ENCODE measurements around the gene INHBE.
"Not testable (repeated sequence)": the region's sequence is repeated elsewhere in the genome, so short reads cannot be mapped to it uniquely, and the experiment has no call there.

The INHBE gene

GRCh38 chr12:57487597-57488401 lies 32.7 kb downstream of the INHBE start, which contains the start of gene MARS1:
Gene MARS1 (plus strand): TSS chr12:57488068. CDS start chr12:57488091, 23 bp downstream.
- Mint-ChIP-seq H3K4me3 (peak within 1 kb of the TSS; percentile 90), H3K27ac (peak within 1 kb of the TSS; percentile 98), H3K27me3 (no peaks in the 10 kb centered on the region), H3K36me3 (peaks cover 15% of the 10 kb centered on the region), H3K4me1 (ENCODE audit: low read depth) (peaks cover 31% of the 10 kb centered on the region), H3K9me3 (ENCODE audit: low read depth) (no peaks in the 10 kb centered on the region)

- Mint-ChIP-seq H3K4me1 (ENCODE audit: low read depth) (peaks cover 28% of the 10 kb centered on the region), H3K4me3 (peak overlapping the region; percentile 90), H3K36me3 (peaks cover 17% of the 10 kb centered on the region), H3K27me3 (no peaks in the 10 kb centered on the region), H3K9me3 (ENCODE audit: low read depth) (no peaks in the 10 kb centered on the region), H3K27ac (peak overlapping the region; percentile 98)
Measured at GRCh38 chr12:57488402-57489156, 33.5 kb downstream of the INHBE start.

- peaks cover 17% of the 10 kb centered on the region for H3K36me3 Mint-ChIP-seq
- H3K9me3 Mint-ChIP-seq (ENCODE audit: low read depth), result no peaks in the 10 kb centered on the region
- H3K27me3 Mint-ChIP-seq, result no peaks in the 10 kb centered on the region
- H3K4me1 Mint-ChIP-seq (ENCODE audit: low read depth), result peaks cover 28% of the 10 kb centered on the region
- peak overlapping the region; percentile 90 for H3K4me3 Mint-ChIP-seq
- H3K27ac Mint-ChIP-seq, result peak overlapping the region; percentile 98
Measured at GRCh38 chr12:57489157-57489641, 34.1 kb downstream of the INHBE start.

GRCh38 chr12:57490126-57490525 lies 35.0 kb downstream of the INHBE start:
- Mint-ChIP-seq H3K27me3 (no peaks in the 10 kb centered on the region), H3K4me3 (peak overlapping the region; percentile 90), H3K4me1 (ENCODE audit: low read depth) (peaks cover 28% of the 10 kb centered on the region), H3K9me3 (ENCODE audit: low read depth) (no peaks in the 10 kb centered on the region), H3K27ac (no peak overlapping the region), H3K36me3 (peaks cover 17% of the 10 kb centered on the region)

- Mint-ChIP-seq H3K27me3 (no peaks in the 10 kb centered on the region), H3K4me1 (ENCODE audit: low read depth) (peaks cover 28% of the 10 kb centered on the region), H3K9me3 (ENCODE audit: low read depth) (no peaks in the 10 kb centered on the region), H3K4me3 (peak overlapping the region; percentile 66), H3K27ac (peak overlapping the region; percentile 76), H3K36me3 (peaks cover 17% of the 10 kb centered on the region)
Measured at GRCh38 chr12:57491393-57492280, 36.5 kb downstream of the INHBE start.

- H3K4me3 Mint-ChIP-seq; H3K27me3 Mint-ChIP-seq; H3K9me3 Mint-ChIP-seq (ENCODE audit: low read depth); H3K27ac Mint-ChIP-seq: not testable (repeated sequence)
- Mint-ChIP-seq H3K4me1 (ENCODE audit: low read depth) (peaks cover 17% of the 10 kb centered on the region), H3K36me3 (peaks cover 21% of the 10 kb centered on the region)
Measured at GRCh38 chr12:57495051-57495701, 40.1 kb downstream of the INHBE start.

- no peaks in the 10 kb centered on the region for H3K9me3 Mint-ChIP-seq (ENCODE audit: low read depth)
- peaks cover 12% of the 10 kb centered on the region for H3K4me1 Mint-ChIP-seq (ENCODE audit: low read depth)
- H3K4me3 Mint-ChIP-seq, result no peak overlapping the region
- H3K36me3 Mint-ChIP-seq, result peaks cover 23% of the 10 kb centered on the region
- peak overlapping the region; percentile 35 for H3K27ac Mint-ChIP-seq
- H3K27me3 Mint-ChIP-seq, result no peaks in the 10 kb centered on the region
Measured at GRCh38 chr12:57496822-57497221, 41.7 kb downstream of the INHBE start.

- Mint-ChIP-seq H3K4me1 (ENCODE audit: low read depth) (peaks cover 15% of the 10 kb centered on the region), H3K9me3 (ENCODE audit: low read depth) (no peaks in the 10 kb centered on the region), H3K27ac (peak overlapping the region; percentile 35), H3K36me3 (peaks cover 25% of the 10 kb centered on the region), H3K4me3 (no peak overlapping the region), H3K27me3 (no peaks in the 10 kb centered on the region)
Measured at GRCh38 chr12:57497223-57498131, 42.4 kb downstream of the INHBE start.

GRCh38 chr12:57498132-57498502 lies 43.0 kb downstream of the INHBE start:
- Mint-ChIP-seq H3K27me3 (no peaks in the 10 kb centered on the region), H3K27ac (peak overlapping the region; percentile 16), H3K9me3 (ENCODE audit: low read depth) (no peaks in the 10 kb centered on the region), H3K36me3 (peaks cover 20% of the 10 kb centered on the region), H3K4me1 (ENCODE audit: low read depth) (peaks cover 12% of the 10 kb centered on the region), H3K4me3 (no peak overlapping the region)

GRCh38 chr12:57498571-57498970 lies 43.5 kb downstream of the INHBE start:
- H3K4me3 Mint-ChIP-seq, result no peak overlapping the region
- peaks cover 20% of the 10 kb centered on the region for H3K36me3 Mint-ChIP-seq
- peak overlapping the region; percentile 16 for H3K27ac Mint-ChIP-seq

GRCh38 chr12:57500213-57500612 lies 45.1 kb downstream of the INHBE start:
- Mint-ChIP-seq H3K36me3 (peaks cover 22% of the 10 kb centered on the region), H3K4me1 (ENCODE audit: low read depth) (peaks cover 14% of the 10 kb centered on the region), H3K4me3 (no peak overlapping the region), H3K9me3 (ENCODE audit: low read depth) (no peaks in the 10 kb centered on the region), H3K27ac (no peak overlapping the region), H3K27me3 (no peaks in the 10 kb centered on the region)

More at GRCh38 chr12:57498571-57498970, 43.5 kb downstream of the INHBE start:
- Mint-ChIP-seq H3K9me3 (ENCODE audit: low read depth) (no peaks in the 10 kb centered on the region), H3K27me3 (no peaks in the 10 kb centered on the region), H3K4me1 (ENCODE audit: low read depth) (peaks cover 12% of the 10 kb centered on the region)

GRCh38 chr12:57502311-57502969 lies 47.3 kb downstream of the INHBE start:
- H3K4me1 Mint-ChIP-seq (ENCODE audit: low read depth), result not testable (repeated sequence)
- peaks cover 15% of the 10 kb centered on the region for H3K36me3 Mint-ChIP-seq

GRCh38 chr12:57506541-57506940 lies 51.4 kb downstream of the INHBE start:
- H3K4me3 Mint-ChIP-seq; H3K9me3 Mint-ChIP-seq (ENCODE audit: low read depth); H3K36me3 Mint-ChIP-seq; H3K27ac Mint-ChIP-seq; H3K4me1 Mint-ChIP-seq (ENCODE audit: low read depth); H3K27me3 Mint-ChIP-seq: not testable (repeated sequence)

More at GRCh38 chr12:57502311-57502969, 47.3 kb downstream of the INHBE start:
- H3K9me3 Mint-ChIP-seq (ENCODE audit: low read depth); H3K27me3 Mint-ChIP-seq; H3K4me3 Mint-ChIP-seq; H3K27ac Mint-ChIP-seq: not testable (repeated sequence)

Data from activated naive CD8-positive, alpha-beta T cell (primary cell).